ENCODE results near the gene MPEG1.

Gene MPEG1

DNA sequence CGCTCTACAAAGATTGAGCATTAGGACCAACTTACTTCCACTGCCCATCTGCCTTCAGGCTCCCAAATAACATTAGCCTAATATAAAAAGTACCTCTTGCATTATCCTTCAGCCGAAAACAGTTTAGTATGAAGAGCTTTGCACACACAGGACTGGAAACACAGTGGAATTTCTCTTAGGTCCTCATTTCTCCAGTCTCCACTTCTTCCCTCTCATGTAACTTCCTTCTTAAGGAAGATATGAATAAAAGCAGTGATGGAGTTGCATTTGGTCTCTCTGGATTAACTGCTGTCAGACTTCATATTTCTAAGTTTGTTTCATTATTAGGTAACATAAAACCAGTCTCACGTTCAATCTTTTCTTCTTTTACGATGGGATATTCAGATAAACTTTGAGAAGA lies 5.6 kb upstream of the MPEG1 start:
- in situ Hi-C loops (cut with MboI; ENCODE audit: low sequenced_read_pairs) = no loop called here

GRCh38 chr11:59216641-59217564 lies 4.2 kb upstream of the MPEG1 start:
- in situ Hi-C loops (cut with MboI; ENCODE audit: low sequenced_read_pairs) = no loop called here

DNA sequence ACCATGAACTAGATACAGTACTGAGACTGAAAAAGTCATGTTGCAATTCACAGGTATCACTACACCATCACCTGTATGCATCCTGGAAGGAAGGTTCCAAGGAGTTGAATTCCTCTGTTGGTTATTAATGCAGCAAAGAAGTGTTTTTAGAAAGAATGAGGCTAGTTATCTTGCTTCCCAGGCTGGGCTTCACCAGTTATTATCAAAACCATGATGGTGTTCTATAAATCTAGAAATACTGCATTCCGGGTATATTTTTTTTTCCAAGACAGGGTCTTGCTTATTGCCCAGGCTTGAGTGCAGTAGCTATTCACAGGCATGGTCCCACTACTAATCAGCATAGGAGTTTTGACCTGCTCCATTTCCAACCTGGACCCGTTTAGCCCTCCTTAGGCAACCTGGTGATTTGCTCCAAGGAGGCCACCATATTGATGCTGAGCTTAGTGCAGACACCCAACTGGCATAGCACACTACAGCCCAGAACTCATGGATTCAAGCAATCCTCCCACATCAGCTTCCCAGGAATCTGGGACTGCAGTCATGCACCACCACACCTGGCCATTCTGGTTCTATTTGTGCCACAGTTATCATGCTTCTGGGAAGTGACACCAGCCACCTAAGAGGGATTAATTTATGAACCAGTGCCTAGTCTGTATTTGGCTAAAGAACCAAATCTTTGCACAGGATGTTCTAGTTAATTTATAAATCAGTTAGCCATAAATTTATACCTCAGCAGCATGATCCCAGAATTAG lies 1.6 kb upstream of the MPEG1 start:
- in situ Hi-C loops (cut with MboI; ENCODE audit: low sequenced_read_pairs) = no loop called here

- in situ Hi-C loops (cut with MboI; ENCODE audit: low sequenced_read_pairs) = no loop called here
Measured at GRCh38 chr11:59212222-59212621, 505 bp downstream of the MPEG1 start.

DNA sequence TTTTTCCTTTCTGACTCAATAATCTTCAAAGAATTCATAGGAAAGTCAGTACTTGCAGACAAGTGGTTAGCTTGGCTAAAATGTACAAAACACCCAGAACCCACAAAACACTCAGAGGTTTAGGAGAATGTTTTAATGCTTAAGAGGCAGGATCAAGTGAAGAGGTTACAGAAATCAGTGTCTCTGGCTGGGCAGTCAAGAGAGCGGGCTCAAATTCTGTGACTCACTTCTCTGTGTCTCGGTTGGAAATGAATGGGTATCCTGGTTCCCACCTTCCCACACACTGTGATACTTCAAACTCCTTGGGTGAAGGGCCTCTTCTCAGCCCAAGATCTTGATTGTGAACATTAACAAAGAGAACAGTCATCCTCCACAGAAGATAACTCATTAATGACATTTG lies 3.8 kb downstream of the MPEG1 start:
- in situ Hi-C loops (cut with MboI; ENCODE audit: low sequenced_read_pairs) = no loop called here

- in situ Hi-C loops (cut with MboI; ENCODE audit: low sequenced_read_pairs) = no loop called here
Measured at GRCh38 chr11:59207988-59208451, 4.7 kb downstream of the MPEG1 start.

DNA sequence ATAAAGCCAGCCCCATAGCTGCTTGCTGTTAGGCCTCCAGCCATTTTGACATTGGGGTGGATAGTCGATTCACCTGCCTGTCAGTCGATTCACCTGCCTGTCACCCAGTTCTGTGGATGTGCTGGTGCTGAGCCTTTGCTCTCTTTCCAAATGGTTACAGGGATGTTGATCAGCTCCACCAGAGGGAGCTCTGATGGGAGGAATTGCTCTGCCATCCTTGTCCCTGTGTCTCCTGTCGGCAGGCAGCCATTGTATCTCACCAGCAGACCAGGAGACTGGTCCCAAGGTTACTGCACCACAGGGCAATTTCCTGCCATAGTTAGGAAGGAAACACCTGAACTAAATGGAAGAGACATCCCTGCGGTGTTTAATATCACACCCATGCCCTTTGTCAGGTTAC lies 6.1 kb downstream of the MPEG1 start:
- in situ Hi-C loops (cut with MboI; ENCODE audit: low sequenced_read_pairs) = no loop called here

DNA sequence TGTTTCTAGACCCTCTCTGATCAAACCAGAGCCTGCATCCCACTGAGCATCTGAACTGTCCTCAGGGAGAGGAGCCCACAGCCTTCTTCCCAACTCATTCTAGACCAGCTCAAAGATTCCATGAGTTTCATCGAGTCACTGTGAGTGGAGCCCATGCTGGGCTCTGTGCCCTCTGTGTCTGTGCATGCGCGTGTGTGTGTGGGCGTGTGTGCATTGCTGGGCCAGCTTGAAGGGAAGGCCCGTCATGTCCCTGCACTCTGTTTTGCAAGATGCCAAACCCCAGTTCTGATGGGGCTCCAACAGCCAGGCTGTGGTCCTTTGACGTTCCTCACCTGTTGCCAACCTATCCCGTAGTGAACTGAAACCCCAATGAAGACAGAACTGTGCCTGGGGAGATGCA lies 7.1 kb downstream of the MPEG1 start:
- in situ Hi-C loops (cut with MboI; ENCODE audit: low sequenced_read_pairs) = no loop called here

DNA sequence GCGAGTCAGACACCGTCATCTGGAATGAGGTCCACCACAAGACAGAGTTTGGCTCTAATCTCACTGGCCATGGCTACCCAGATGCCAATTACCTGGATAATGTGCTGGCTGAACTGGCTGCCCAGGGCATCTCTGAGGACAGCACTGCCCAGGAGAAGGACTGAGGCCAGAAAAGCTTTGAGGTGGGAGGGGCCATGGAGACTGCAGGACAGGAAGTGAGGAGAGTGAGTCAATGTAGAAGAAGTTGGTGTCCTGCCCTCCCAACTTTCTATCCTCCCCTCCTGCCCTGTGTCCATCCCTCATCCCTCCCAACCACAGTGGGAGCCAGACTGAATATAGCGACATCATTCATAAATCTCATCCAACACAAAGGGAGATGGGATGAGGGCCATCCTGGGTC lies 8.0 kb downstream of the MPEG1 start:
- in situ Hi-C loops (cut with MboI; ENCODE audit: low sequenced_read_pairs) = no loop called here

DNA sequence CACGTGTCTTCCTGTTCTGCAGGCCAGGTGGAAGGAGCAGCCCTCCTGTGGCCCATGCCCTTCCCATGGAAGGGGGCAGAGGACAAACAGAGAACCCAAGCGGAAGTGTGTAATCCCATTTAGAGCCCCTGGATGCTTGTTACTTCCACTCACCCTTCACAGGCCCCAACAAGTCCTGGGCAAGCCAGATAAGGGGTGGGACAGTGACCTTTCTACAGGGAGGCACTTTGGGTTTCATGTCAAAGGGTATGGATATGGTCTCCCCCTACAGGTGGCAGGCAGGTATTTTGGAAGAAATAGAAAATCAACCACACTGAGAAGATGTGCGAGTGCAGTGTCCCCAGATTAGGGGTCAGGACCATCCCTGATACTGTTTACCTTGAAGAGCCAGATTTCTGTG lies 11.4 kb downstream of the MPEG1 start:
- in situ Hi-C loops (cut with MboI; ENCODE audit: low sequenced_read_pairs) = no loop called here

DNA sequence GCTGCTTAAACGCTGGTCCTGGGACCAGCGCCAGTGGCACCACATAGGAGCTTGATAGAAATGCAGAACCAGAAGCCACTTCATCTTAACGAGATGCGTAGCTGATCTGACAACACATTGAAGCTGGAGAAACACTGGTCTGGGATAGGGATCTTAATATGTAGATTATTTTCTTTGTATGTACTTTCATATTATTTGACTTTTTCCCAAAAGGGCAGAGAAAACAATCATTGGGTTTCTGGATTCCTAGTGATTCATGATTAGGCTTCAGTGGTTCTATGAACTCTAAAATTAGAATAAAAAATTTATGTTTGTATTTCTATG lies 12.3 kb downstream of the MPEG1 start:
- in situ Hi-C loops (cut with MboI; ENCODE audit: low sequenced_read_pairs) = no loop called here

GRCh38 chr11:59199546-59200422 lies 12.9 kb downstream of the MPEG1 start:
- in situ Hi-C loops (cut with MboI; ENCODE audit: low sequenced_read_pairs) = no loop called here

DNA sequence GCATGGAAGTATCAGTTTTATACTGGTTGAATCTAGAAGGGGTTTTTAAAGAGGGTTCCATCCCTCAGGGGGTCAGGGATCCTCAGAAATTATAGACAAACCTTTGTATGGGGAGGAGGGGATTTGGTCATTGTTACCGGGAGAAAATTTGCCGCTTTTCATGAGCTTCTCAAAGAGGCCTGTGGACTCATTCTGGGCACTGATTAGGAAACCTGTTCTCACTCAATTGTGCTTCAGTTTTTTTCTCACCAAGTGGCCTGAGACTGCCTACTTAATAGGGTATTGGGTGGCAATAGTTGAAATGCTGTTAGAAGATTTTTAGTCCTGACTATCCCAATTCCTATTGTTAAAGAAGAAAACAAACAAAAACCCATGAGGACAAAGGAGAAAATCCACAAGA lies 14.0 kb downstream of the MPEG1 start:
- in situ Hi-C loops (cut with MboI; ENCODE audit: low sequenced_read_pairs) = no loop called here

DNA sequence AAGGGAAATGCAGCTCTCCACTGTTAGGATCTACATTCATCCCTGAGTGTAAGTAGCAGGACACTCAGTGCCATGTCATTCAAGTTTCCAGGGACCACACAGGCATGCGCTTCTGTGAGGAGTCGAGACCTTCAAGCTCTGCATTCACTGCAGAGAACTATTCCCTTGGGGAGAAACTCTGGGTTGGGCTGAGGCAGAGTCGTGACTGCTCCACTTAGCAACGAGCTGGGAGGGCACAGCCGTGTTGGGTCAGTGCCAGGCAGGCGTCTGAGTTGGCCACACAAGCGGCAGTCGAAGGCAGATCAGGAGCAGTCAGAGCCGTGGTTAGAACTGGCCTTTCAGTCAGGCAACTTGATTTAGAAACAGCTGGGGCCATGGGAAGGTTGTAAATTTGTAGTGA lies 14.7 kb downstream of the MPEG1 start:
- in situ Hi-C loops (cut with MboI; ENCODE audit: low sequenced_read_pairs) = no loop called here

- in situ Hi-C loops (cut with MboI; ENCODE audit: low sequenced_read_pairs) = no loop called here
Measured at GRCh38 chr11:59196777-59197176, 15.9 kb downstream of the MPEG1 start.

DNA sequence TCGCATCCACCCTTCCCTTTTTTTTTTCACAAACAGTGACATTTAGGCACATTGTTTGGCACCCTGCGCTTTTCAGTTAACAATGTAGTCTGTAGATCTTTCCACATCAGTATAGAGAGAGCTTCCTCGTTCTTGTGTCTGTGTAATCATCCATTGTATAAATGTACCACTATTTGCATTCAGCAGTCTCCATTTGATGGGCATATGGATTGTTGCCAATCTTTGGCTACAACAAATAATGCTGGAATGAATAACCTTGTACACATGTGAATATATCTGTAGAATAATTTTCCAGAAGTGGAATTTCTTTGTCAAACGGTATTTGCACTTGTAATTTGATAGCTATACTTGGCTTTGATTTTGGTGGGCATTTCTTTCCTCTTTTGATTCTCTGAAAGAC lies 17.1 kb downstream of the MPEG1 start:
- in situ Hi-C loops (cut with MboI; ENCODE audit: low sequenced_read_pairs) = no loop called here

DNA sequence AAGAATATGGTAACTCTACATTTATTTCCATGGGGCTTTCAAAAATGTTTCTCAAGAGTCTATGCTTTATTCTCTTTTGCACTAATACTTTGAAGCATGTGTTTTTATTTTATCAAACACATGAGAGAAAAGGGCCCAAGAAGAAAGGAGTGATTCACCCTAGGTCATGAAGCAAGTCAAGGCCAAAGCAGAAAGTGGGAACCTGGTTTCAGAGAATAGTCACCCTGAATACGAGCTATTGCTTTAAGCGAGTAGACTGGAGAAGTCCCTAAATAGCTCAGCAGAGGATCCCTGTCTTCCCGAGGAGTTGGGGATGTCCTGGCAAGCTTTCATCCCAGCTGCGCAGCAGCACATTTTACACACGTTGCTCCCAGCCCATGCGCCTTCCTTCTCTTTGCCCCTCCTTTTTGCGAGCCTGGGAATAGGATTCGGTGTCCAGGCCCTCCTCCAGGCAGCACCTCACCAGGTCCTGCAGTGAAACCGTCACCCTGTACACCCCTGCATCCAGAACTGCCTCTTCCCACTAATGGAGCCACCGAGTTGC lies 19.1 kb downstream of the MPEG1 start:
- in situ Hi-C loops (cut with MboI; ENCODE audit: low sequenced_read_pairs) = no loop called here

DNA sequence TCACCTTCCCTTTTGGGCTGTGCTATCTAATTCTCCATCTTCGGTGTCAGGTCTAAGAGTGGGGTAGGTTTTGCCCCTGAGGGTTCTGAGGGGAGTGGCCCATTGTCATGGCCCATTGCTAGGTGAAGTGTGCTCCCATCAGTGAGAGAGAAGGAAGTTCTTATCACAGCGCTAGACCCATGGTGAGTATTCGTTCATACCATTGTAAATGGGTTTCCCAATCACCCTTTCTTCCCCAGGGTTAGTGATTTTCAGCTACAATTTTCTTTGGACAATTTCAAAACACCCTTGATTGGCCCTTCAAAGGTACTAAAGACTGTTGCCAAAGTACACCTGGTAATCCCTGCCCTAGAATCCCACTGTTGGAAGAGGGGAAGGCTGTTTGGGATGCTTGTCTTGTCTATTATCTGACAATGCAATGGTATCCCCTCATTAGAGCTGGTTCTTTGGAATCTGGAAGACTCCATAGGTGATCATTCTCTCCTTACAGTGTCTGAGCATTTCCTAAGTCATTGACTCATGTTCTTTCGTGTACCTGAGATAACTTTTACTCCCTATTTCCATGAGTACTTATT lies 20.2 kb downstream of the MPEG1 start:
- in situ Hi-C loops (cut with MboI; ENCODE audit: low sequenced_read_pairs) = no loop called here

DNA sequence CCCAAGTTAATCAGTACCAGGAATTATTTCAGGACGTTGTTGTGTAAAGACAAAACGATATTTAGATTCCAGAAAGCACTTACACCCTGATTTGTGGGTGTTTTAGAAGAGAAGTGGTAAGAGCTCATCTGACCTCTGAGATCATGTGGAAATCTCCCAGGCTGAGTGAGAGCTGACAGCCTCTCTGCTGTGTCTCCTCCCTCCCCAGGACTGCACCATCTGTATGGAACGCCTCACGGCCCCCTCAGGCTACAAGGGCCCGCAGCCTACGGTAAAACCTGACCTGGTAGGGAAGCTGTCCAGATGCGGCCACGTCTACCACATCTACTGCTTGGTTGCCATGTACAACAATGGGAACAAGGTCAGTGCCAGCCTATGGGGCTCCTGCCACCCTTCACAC lies 20.8 kb downstream of the MPEG1 start:
- in situ Hi-C loops (cut with MboI; ENCODE audit: low sequenced_read_pairs) = no loop called here

DNA sequence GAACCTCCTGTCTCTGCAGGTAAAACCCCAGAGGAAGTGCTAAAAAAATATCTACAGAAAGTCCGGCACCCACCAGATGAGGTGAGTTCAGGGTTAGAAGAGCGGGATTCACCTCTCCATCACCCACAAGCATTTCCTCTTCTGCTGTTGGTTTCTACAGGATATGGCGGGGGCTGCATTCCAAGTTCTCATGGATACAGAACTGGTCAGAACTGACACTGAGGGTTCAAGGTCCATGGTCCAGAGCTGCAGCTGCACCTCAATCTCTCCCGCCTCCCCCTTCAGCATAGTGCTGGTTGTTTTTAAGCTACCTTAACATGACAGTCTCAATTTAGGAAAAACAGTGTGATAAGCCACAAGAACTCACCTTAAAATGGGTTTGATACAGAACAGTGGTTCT lies 21.6 kb downstream of the MPEG1 start:
- in situ Hi-C loops (cut with MboI; ENCODE audit: low sequenced_read_pairs) = no loop called here

- in situ Hi-C loops (cut with MboI; ENCODE audit: low sequenced_read_pairs) = no loop called here
Measured at GRCh38 chr11:59189986-59190385, 22.7 kb downstream of the MPEG1 start.
